Astrocyte of the cerebellum (primary cell): Measurements from ENCODE around the gene GALNT4.

ENCODE experiments used
- DNase-seq: peaks from one replicate; pipeline ENCODE4 v3.0.0-alpha.2; 2011; ENCODE audit warnings: low read depth
- H3K4me3 ChIP-seq: 2 replicates; pipeline ENCODE4 v1.5.1; 2011; ENCODE audit warnings: mild to moderate bottlenecking, low read depth, low read length, moderate library complexity
- CTCF ChIP-seq: IDR thresholded peaks from 2 replicates; pipeline ENCODE4 v1.5.1; 2012; ENCODE audit warnings: low read length, low read depth, moderate library complexity, mild to moderate bottlenecking; ENCODE audit errors: missing control alignments
- in situ Hi-C: cut with HindIII; loops from 2 replicates; pipeline ENCODE4 v1.10.0; 2017; ENCODE audit warnings: low sequenced_read_pairs

GALNT4 gene

GRCh38 chr12:89523843-89524540, 604 bp downstream of the GALNT4 start:
- H3K4me3 ChIP-seq = peak overlapping the region; percentile 87
- in situ Hi-C loops = loop anchor here (5.0 kb wide), 1 partner anchor 52 kb away; no protein-coding TSS in a partner anchor
- DNase-seq = no peak
- no peak for TF ChIP-seq CTCF

- in situ Hi-C loops = loop anchor here (5.0 kb wide), 1 partner anchor 51 kb away; no protein-coding TSS in a partner anchor
- TF ChIP-seq CTCF = no peak
- H3K4me3 ChIP-seq = peak overlapping the region; percentile 87
- no peak for DNase-seq
Measured at GRCh38 chr12:89523393-89523792, 1.2 kb downstream of the GALNT4 start.

GRCh38 chr12:89521364-89522223, 3.0 kb downstream of the GALNT4 start:
- H3K4me3 ChIP-seq = no peak overlapping the region
- no peak for DNase-seq
- in situ Hi-C loops = loop anchor here (5.0 kb wide), 1 partner anchor 49 kb away; no protein-coding TSS in a partner anchor
- TF ChIP-seq CTCF = no peak

- no peak for DNase-seq
- H3K4me3 ChIP-seq = no peak overlapping the region
- TF ChIP-seq CTCF = no peak
- in situ Hi-C loops = no loop called here
Measured at GRCh38 chr12:89517720-89518119, 6.9 kb downstream of the GALNT4 start.

GRCh38 chr12:89516633-89517032, 8.0 kb downstream of the GALNT4 start:
- DNase-seq = no peak
- in situ Hi-C loops = no loop called here
- no peak overlapping the region for H3K4me3 ChIP-seq
- TF ChIP-seq CTCF = no peak

GRCh38 chr12:89514751-89515150, 9.8 kb downstream of the GALNT4 start:
- no peak for TF ChIP-seq CTCF
- in situ Hi-C loops = no loop called here
- no peak overlapping the region for H3K4me3 ChIP-seq
- DNase-seq = no peak
